Neural crest cell (in vitro differentiated cells): ENCODE results near the gene RABEP1. TPM values are rescaled to one million over a fixed set of nuclear protein-coding genes. Genes with fewer than 3 reads are reported as not detected.
A peak's percentile ranks its signal among the peaks of the same experiment; 100 is the strongest.

Experiments used
- DNase-seq: peaks from one replicate; pipeline ENCODE4 v3.0.0; 2021; ENCODE audit warnings: low read depth, mixed read lengths, low spot score
- H3K27ac Mint-ChIP-seq: one replicate; pipeline ENCODE4 v1.8.0; 2021; ENCODE audit warnings: mild to moderate bottlenecking, mixed read lengths; ENCODE audit not compliant: unreplicated experiment
- H3K27me3 Mint-ChIP-seq: 2 replicates; pipeline ENCODE4 v1.8.0; 2021; ENCODE audit warnings: low read depth, mild to moderate bottlenecking, mixed read lengths
- H3K36me3 Mint-ChIP-seq: 2 replicates; pipeline ENCODE4 v1.8.0; 2021; ENCODE audit warnings: low read depth, mild to moderate bottlenecking, mixed read lengths
- H3K4me1 Mint-ChIP-seq: 2 replicates; pipeline ENCODE4 v1.8.0; 2021; ENCODE audit warnings: mixed read lengths
- H3K4me3 Mint-ChIP-seq: one replicate; pipeline ENCODE4 v1.8.0; 2021; ENCODE audit warnings: mild to moderate bottlenecking, mixed read lengths
- H3K9me3 Mint-ChIP-seq: 2 replicates; pipeline ENCODE4 v1.8.0; 2021; ENCODE audit warnings: mixed read lengths
- CTCF ChIP-seq: fragments of 200-600 bp; sonication (generic); conservative IDR thresholded peaks from 2 replicates; pipeline ENCODE4 v1.5.0; 2021; ENCODE audit warnings: antibody characterized with exemption, mild to moderate bottlenecking
- total RNA-seq: library from RNA; stranded (reverse); gene quantifications from 2 replicates; pipeline ENCODE4 v1.2.1, GENCODE V29; 2021

The RABEP1 gene
- total RNA-seq, 1 donor from 2014 or later: 57.9 TPM

GRCh38 chr17:5416901-5417300 is 134.8 kb downstream of the RABEP1 start:
- TF ChIP-seq CTCF: no peak

GRCh38 chr17:5418858-5419355 is 136.8 kb downstream of the RABEP1 start:
- no peaks in the 10 kb centered on the region for H3K9me3 Mint-ChIP-seq
- H3K36me3 Mint-ChIP-seq: peaks cover 9% of the 10 kb centered on the region
- no peak for DNase-seq
- peaks cover 42% of the 10 kb centered on the region for H3K4me1 Mint-ChIP-seq
- no peak for TF ChIP-seq CTCF
- no peaks in the 10 kb centered on the region for H3K27me3 Mint-ChIP-seq
- H3K27ac Mint-ChIP-seq: peak overlapping the region; percentile 98
- peak overlapping the region; percentile 98 for H3K4me3 Mint-ChIP-seq

More at GRCh38 chr17:5416901-5417300, 134.8 kb downstream of the RABEP1 start:
- H3K27me3 Mint-ChIP-seq: no peaks in the 10 kb centered on the region
- H3K4me1 Mint-ChIP-seq: peaks cover 34% of the 10 kb centered on the region
- H3K4me3 Mint-ChIP-seq: peak overlapping the region; percentile 74
- H3K27ac Mint-ChIP-seq: no peak overlapping the region
- peaks cover 8% of the 10 kb centered on the region for H3K36me3 Mint-ChIP-seq
- H3K9me3 Mint-ChIP-seq: no peaks in the 10 kb centered on the region
- no peak for DNase-seq

DNA sequence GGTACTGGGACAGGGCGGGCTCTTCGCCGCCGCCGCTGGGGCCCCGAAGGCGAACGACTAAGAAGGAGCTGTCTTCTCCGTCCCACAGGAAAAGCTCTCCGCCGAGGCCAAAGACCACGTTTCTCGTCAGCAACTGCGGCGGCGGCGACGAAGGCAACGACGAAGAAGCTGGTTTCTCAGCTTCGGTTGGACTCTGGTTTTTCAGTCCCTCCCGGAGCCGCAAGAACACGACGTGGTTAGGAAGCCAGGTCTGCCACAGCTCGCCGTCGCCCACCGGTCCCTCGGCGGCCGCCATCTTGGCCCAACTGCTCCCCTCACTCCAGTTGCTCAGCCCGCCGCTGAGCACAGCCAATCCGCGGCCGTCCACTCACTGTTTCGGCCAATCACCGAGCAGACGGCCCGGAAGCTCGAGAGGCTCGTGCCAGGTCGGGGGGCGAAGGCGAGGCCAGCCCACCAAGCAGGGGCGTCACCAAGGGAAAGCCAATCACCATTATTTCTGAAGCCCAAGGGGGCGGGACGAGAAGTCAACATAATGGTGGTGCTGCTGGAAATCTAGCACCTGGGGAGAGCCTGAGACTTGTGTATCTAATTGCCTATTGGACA is 137.4 kb downstream of the RABEP1 start, which contains the start of gene NUP88:
TSS of gene NUP88 (minus strand) at position 307 of the 603 bp plus-strand sequence. CDS start at position 295, 12 bp downstream.
- Mint-ChIP-seq H3K4me3 (peak within 1 kb of the TSS; percentile 98), H3K36me3 (peaks cover 9% of the 10 kb centered on the region), H3K9me3 (no peaks in the 10 kb centered on the region), H3K27ac (peak within 1 kb of the TSS; percentile 99), H3K4me1 (peaks cover 42% of the 10 kb centered on the region), H3K27me3 (no peaks in the 10 kb centered on the region)
- no peak for TF ChIP-seq CTCF
- peak; percentile 95 for DNase-seq

DNA sequence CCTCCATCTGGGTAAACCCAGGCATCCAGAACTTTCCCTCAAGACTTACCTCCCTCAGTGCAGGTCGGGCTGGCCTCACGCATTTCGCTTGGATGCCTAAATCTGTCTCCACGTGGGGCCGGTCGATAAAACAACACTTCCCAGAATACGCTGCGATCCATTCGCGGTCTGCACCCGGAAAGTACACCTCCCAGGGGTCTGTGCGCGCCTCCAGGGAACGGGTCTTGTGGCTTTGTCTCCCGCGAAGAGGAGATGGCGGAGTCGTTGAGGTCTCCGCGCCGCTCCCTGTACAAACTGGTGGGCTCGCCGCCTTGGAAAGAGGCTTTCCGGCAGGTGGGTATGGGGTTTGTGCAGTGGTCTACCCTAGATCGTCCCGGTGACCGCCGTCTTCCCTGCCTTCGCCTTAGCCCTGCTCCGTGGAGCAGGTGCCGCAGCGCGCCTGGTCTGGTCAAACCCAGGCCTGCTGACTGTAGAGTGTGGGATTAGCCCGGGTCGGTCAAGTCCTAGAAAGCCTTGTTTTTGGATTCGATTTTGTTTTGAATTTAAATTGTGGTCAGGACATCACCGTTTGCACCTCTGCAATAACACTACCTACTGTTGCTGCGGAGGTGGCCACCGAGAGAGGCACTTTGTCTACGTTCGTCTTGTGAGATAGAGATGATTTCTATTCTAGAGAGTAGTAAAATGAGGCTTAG is 138.0 kb downstream of the RABEP1 start, which contains the start of gene RPAIN:
TSS of gene RPAIN (plus strand) at position 224 of the 695 bp plus-strand sequence. CDS start at position 253, 29 bp downstream.
- Mint-ChIP-seq H3K27me3 (no peaks in the 10 kb centered on the region), H3K4me3 (peak within 1 kb of the TSS; percentile 98), H3K36me3 (peaks cover 9% of the 10 kb centered on the region), H3K27ac (peak within 1 kb of the TSS; percentile 99), H3K9me3 (no peaks in the 10 kb centered on the region), H3K4me1 (peaks cover 42% of the 10 kb centered on the region)
- DNase-seq: peak; percentile 80
- TF ChIP-seq CTCF: no peak

- H3K9me3 Mint-ChIP-seq: no peaks in the 10 kb centered on the region
- peaks cover 7% of the 10 kb centered on the region for H3K36me3 Mint-ChIP-seq
- H3K4me1 Mint-ChIP-seq: peaks cover 35% of the 10 kb centered on the region
- peak overlapping the region; percentile 29 for H3K4me3 Mint-ChIP-seq
- no peaks in the 10 kb centered on the region for H3K27me3 Mint-ChIP-seq
- no peak for DNase-seq
- no peak overlapping the region for H3K27ac Mint-ChIP-seq
- TF ChIP-seq CTCF: no peak
Measured at GRCh38 chr17:5422505-5422904, 140.4 kb downstream of the RABEP1 start.
